Esophagus (tissue), 2 donors: ENCODE results near the gene ALCAM. TPM values are rescaled to one million over a fixed set of nuclear protein-coding genes. Genes with fewer than 3 reads are reported as not detected.

Source experiments
- H3K27ac ChIP-seq, 2 donors: one replicate each; pipeline ENCODE4 v1.5.1; 2013; ENCODE audit warnings: low read depth in 2 of 2, mild to moderate bottlenecking in 2 of 2, inconsistent platforms in 1 of 2, low read length in 1 of 2, moderate library complexity in 1 of 2
- H3K27me3 ChIP-seq, 2 donors: one replicate each; pipeline ENCODE4 v1.6.1; 2013; ENCODE audit warnings: low read length in 2 of 2, control low read depth in 1 of 2, mild to moderate bottlenecking in 1 of 2; ENCODE audit not compliant: insufficient read depth in 2 of 2, control insufficient read depth in 1 of 2
- H3K36me3 ChIP-seq, 2 donors: one replicate each; pipeline ENCODE4 v1.6.1; 2013; ENCODE audit warnings: low read length in 1 of 2; ENCODE audit not compliant: control insufficient read depth in 2 of 2, insufficient read depth in 2 of 2
- H3K4me1 ChIP-seq, 2 donors: one replicate each; pipeline ENCODE4 v1.6.1; 2013; ENCODE audit warnings: low read length in 1 of 2; ENCODE audit not compliant: control insufficient read depth in 2 of 2, insufficient read depth in 2 of 2
- H3K4me3 ChIP-seq, 2 donors: one replicate each; pipeline ENCODE4 v1.5.1; 2013; ENCODE audit warnings: low read length in 2 of 2, mild to moderate bottlenecking in 2 of 2, low read depth in 1 of 2, moderate library complexity in 1 of 2
- H3K9me3 ChIP-seq, 2 donors: one replicate each; pipeline ENCODE4 v1.6.1; 2013; ENCODE audit warnings: mild to moderate bottlenecking in 2 of 2, low read depth in 1 of 2, low read length in 1 of 2, moderate library complexity in 1 of 2; ENCODE audit not compliant: control insufficient read depth in 2 of 2, insufficient read depth in 1 of 2
- WGBS, 2 donors: extraction: QIAGEN DNeasy Blood & Tissue Kit; methylation state at CpG; one replicate each; pipeline ENCODE4 v1.1.7; 2013; 5-methylcytosine and 5-hydroxymethylcytosine counted together
- polyA plus RNA-seq, 2 donors: library from polyadenylated mRNA; stranded (reverse); fragments of 200-250 nt; gene quantifications; one replicate each; pipeline ENCODE4 v1.2.3, GENCODE V29; 2013
- donor health status: healthy with polysubstance abuse.
- donor health status: Bipolar disorder and iron deficiency.

ALCAM gene
- polyA plus RNA-seq, 2 donors = 3.3 to 5.4 TPM

GRCh38 chr3:105512061-105512460 is 145.4 kb downstream of the ALCAM start:
- Histone ChIP-seq H3K27me3 (no peaks in the 10 kb centered on the region), H3K36me3 (no peaks in the 10 kb centered on the region), H3K9me3 (no peaks in the 10 kb centered on the region), H3K4me3 (no peak overlapping the region), H3K4me1 (no peaks in the 10 kb centered on the region), H3K27ac (no peak overlapping the region)
- WGBS, 2 donors = 84 to 87% methylated on average over 1 of the region's 1 CpG

GRCh38 chr3:105513042-105513441 is 146.3 kb downstream of the ALCAM start:
- Histone ChIP-seq H3K36me3 (no peaks in the 10 kb centered on the region), H3K9me3 (no peaks in the 10 kb centered on the region), H3K27me3 (no peaks in the 10 kb centered on the region), H3K27ac (no peak overlapping the region), H3K4me1 (no peaks in the 10 kb centered on the region), H3K4me3 (no peak overlapping the region)
- 85 to 92% methylated on average over 1 of the region's 1 CpG for WGBS, 2 donors

- Histone ChIP-seq H3K4me1 (no peaks in the 10 kb centered on the region), H3K4me3 (no peak overlapping the region), H3K27ac (no peak overlapping the region), H3K36me3 (no peaks in the 10 kb centered on the region), H3K27me3 (no peaks in the 10 kb centered on the region), H3K9me3 (no peaks in the 10 kb centered on the region)
- 95 to 97% methylated on average over 2 of the region's 2 CpGs for WGBS, 2 donors
Observed at GRCh38 chr3:105513886-105514285, 147.2 kb downstream of the ALCAM start.

DNA sequence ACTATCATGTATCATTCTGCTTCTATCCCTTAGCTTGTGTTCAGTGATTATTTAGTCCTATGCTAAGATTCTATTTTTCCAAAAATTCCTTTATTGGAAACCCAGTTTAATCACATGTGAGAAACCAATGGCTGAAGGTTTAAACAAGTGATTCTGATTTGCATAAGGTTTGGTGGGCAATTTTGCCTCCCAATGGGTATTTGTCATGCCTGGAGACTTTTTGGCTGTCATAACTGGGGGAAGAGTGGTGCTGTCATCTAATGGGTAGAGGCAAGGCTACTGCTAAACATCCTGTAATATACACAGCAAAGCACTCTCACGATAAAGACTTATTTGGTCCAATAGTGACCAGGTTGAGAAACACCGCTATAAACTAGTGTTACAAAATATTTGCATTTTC is 148.7 kb downstream of the ALCAM start:
- H3K36me3 ChIP-seq = no peaks in the 10 kb centered on the region
- no peaks in the 10 kb centered on the region for H3K4me1 ChIP-seq
- 93 to 98% methylated on average over 2 of the region's 2 CpGs for WGBS, 2 donors
- no peak overlapping the region for H3K4me3 ChIP-seq
- H3K27me3 ChIP-seq = no peaks in the 10 kb centered on the region
- no peak overlapping the region for H3K27ac ChIP-seq
- H3K9me3 ChIP-seq = no peaks in the 10 kb centered on the region

DNA sequence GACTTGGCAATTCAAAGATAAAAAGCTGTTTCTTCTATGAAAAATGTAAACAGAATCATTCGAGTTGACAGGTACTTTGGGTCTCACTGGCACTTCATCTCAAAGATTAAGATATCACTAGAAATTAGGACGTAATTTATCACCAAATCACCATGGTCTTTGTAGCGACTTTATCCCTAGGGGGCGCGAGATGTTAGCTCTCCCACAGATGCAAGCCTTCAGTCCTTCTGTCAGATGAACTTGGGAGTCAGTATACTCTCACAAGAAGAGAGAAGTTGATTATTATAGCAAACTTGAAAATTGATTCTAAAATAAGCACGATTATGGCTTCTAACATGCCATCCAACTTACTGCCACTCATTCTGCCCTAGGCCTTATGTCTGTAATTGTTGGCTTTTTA is 150.3 kb downstream of the ALCAM start:
- H3K9me3 ChIP-seq = no peaks in the 10 kb centered on the region
- WGBS, 2 donors = 68 to 69% methylated on average over 6 of the region's 6 CpGs
- H3K27me3 ChIP-seq = no peaks in the 10 kb centered on the region
- no peaks in the 10 kb centered on the region for H3K4me1 ChIP-seq
- no peak overlapping the region for H3K4me3 ChIP-seq
- H3K27ac ChIP-seq = no peak overlapping the region
- no peaks in the 10 kb centered on the region for H3K36me3 ChIP-seq

- Histone ChIP-seq H3K9me3 (no peaks in the 10 kb centered on the region), H3K36me3 (no peaks in the 10 kb centered on the region), H3K4me3 (no peak overlapping the region), H3K4me1 (no peaks in the 10 kb centered on the region), H3K27ac (no peak overlapping the region), H3K27me3 (no peaks in the 10 kb centered on the region)
Observed at GRCh38 chr3:105518203-105518602, 151.5 kb downstream of the ALCAM start.

GRCh38 chr3:105518806-105519418 is 152.2 kb downstream of the ALCAM start:
- Histone ChIP-seq H3K27me3 (no peaks in the 10 kb centered on the region), H3K27ac (no peak overlapping the region), H3K9me3 (no peaks in the 10 kb centered on the region), H3K4me3 (no peak overlapping the region), H3K36me3 (no peaks in the 10 kb centered on the region), H3K4me1 (no peaks in the 10 kb centered on the region)
- 1% methylated on average over 4 of the region's 4 CpGs for WGBS, 2 donors

DNA sequence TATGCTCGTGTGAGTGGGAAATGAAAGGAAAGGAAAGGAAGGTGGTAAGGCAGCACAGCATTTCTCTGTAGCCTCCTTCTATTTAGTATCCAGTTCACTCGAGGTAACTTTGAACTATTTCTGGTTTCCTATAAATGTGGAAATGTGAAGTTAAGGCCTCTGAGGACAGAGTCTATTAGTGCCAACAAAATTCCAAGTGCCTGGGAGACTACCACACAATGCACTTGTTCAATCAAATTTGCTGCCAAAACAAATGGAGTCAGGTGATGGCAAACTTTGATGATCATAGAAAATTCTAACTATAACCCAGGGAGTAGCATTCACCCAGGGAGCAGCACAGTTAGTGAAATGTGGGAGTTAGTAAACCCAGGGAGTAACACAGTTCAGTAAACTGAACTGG is 155.1 kb downstream of the ALCAM start:
- no peaks in the 10 kb centered on the region for H3K4me1 ChIP-seq
- H3K27me3 ChIP-seq = no peaks in the 10 kb centered on the region
- H3K36me3 ChIP-seq = no peaks in the 10 kb centered on the region
- H3K4me3 ChIP-seq = no peak overlapping the region
- no peak overlapping the region for H3K27ac ChIP-seq
- H3K9me3 ChIP-seq = no peaks in the 10 kb centered on the region
- WGBS, 2 donors = 75 to 79% methylated on average over 2 of the region's 2 CpGs

DNA sequence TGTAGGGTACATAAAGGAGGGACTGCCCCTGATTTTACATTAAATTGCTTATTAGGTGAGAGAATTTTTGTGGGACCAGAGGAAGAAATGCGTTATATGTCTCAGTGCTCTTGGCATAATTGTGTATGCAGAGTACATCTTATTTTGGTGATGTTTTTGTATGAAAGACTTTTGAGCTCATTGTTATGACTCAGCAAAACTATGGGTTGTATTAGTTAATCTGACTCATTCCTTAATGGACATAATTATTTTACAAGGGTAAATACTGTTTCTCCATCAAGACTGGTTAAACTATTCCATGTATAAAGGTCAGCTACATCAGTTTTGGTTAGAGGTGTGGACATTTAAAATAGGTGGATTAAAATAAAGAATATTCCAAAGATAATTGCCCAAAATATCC is 156.8 kb downstream of the ALCAM start:
- no peaks in the 10 kb centered on the region for H3K9me3 ChIP-seq
- no peak overlapping the region for H3K4me3 ChIP-seq
- H3K27ac ChIP-seq = no peak overlapping the region
- H3K27me3 ChIP-seq = no peaks in the 10 kb centered on the region
- WGBS, 2 donors = 96 to 99% methylated on average over 1 of the region's 1 CpG
- H3K4me1 ChIP-seq = no peaks in the 10 kb centered on the region
- no peaks in the 10 kb centered on the region for H3K36me3 ChIP-seq

- H3K4me1 ChIP-seq = no peaks in the 10 kb centered on the region
- H3K27me3 ChIP-seq = no peaks in the 10 kb centered on the region
- no peak overlapping the region for H3K4me3 ChIP-seq
- H3K9me3 ChIP-seq = no peaks in the 10 kb centered on the region
- WGBS, 2 donors = 75 to 89% methylated on average over 4 of the region's 4 CpGs
- H3K27ac ChIP-seq = no peak overlapping the region
- no peaks in the 10 kb centered on the region for H3K36me3 ChIP-seq
Observed at GRCh38 chr3:105525531-105525930, 158.8 kb downstream of the ALCAM start.
